ENCODE results near the gene DDX10. TPM values are rescaled to one million over a fixed set of nuclear protein-coding genes. Genes with fewer than 3 reads are reported as not detected.

The DDX10 gene
- polyA plus RNA-seq, 1 of the 3 experiments (the other 2 are of a cell fraction): 35.8 TPM

DNA sequence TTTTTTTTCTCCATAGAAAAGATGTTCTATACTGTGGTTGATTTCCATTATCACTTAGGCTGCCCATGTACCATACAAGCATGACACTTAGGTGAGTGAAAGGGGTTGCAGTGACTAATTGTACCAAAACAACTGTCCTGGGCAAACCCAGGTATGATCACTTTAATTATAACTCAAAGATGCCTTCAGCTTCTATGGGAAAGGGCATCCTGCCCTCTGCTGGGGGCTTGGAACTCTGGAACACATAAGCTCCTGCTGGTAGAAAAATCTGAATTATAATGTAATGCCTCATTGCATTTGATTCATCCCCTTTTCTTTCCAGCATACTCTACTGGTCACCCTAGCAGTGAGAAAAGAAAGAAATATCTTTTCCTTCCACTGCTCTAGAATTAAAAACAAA, 206.3 kb downstream of the DDX10 start:
- H3K27me3 ChIP-seq (ENCODE audit: insufficient read depth): no peaks in the 10 kb centered on the region
- TF ChIP-seq, protein P1, sequence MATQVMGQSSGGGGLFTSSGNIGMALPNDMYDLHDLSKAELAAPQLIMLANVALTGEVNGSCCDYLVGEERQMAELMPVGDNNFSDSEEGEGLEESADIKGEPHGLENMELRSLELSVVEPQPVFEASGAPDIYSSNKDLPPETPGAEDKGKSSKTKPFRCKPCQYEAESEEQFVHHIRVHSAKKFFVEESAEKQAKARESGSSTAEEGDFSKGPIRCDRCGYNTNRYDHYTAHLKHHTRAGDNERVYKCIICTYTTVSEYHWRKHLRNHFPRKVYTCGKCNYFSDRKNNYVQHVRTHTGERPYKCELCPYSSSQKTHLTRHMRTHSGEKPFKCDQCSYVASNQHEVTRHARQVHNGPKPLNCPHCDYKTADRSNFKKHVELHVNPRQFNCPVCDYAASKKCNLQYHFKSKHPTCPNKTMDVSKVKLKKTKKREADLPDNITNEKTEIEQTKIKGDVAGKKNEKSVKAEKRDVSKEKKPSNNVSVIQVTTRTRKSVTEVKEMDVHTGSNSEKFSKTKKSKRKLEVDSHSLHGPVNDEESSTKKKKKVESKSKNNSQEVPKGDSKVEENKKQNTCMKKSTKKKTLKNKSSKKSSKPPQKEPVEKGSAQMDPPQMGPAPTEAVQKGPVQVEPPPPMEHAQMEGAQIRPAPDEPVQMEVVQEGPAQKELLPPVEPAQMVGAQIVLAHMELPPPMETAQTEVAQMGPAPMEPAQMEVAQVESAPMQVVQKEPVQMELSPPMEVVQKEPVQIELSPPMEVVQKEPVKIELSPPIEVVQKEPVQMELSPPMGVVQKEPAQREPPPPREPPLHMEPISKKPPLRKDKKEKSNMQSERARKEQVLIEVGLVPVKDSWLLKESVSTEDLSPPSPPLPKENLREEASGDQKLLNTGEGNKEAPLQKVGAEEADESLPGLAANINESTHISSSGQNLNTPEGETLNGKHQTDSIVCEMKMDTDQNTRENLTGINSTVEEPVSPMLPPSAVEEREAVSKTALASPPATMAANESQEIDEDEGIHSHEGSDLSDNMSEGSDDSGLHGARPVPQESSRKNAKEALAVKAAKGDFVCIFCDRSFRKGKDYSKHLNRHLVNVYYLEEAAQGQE (IDR thresholded peaks at IDR 0.05; ENCODE audit: low read depth, low read length): no peak
- no peak for TF ChIP-seq RFX5 (IDR thresholded peaks at IDR 0.05; ENCODE audit: low read length)
- no peak for TF ChIP-seq GATA2 (CRISPR knock-in tag; IDR thresholded peaks at IDR 0.05)
- no peak for TF ChIP-seq FOXJ3 (CRISPR knock-in tag; IDR thresholded peaks at IDR 0.05)
- TF ChIP-seq, protein P2, sequence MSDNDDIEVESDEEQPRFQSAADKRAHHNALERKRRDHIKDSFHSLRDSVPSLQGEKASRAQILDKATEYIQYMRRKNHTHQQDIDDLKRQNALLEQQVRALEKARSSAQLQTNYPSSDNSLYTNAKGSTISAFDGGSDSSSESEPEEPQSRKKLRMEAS (IDR thresholded peaks at IDR 0.05; ENCODE audit: low read depth): no peak
- no peak for TF ChIP-seq RXRA (IDR thresholded peaks at IDR 0.05; ENCODE audit: borderline replicate concordance, low read depth)
- peak; percentile 66 for TF ChIP-seq SMC3 (IDR thresholded peaks at IDR 0.05; ENCODE audit: low read depth, low read length)
- TF ChIP-seq TCF12 (IDR thresholded peaks at IDR 0.05): no peak
- TF ChIP-seq RAD21 (IDR thresholded peaks at IDR 0.05; ENCODE audit: low read length): peak; percentile 69
- TF ChIP-seq, protein P3, sequence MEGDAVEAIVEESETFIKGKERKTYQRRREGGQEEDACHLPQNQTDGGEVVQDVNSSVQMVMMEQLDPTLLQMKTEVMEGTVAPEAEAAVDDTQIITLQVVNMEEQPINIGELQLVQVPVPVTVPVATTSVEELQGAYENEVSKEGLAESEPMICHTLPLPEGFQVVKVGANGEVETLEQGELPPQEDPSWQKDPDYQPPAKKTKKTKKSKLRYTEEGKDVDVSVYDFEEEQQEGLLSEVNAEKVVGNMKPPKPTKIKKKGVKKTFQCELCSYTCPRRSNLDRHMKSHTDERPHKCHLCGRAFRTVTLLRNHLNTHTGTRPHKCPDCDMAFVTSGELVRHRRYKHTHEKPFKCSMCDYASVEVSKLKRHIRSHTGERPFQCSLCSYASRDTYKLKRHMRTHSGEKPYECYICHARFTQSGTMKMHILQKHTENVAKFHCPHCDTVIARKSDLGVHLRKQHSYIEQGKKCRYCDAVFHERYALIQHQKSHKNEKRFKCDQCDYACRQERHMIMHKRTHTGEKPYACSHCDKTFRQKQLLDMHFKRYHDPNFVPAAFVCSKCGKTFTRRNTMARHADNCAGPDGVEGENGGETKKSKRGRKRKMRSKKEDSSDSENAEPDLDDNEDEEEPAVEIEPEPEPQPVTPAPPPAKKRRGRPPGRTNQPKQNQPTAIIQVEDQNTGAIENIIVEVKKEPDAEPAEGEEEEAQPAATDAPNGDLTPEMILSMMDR (IDR thresholded peaks at IDR 0.05): peak; percentile 80
- CTCF ChIA-PET: interaction anchor here (0.7 to 2.1 kb wide), 11 partner anchors 9 to 178 kb away, joined by 3 to 14 read pairs (median 4); no protein-coding TSS in a partner anchor
- no peaks in the 10 kb centered on the region for H4K20me1 ChIP-seq (ENCODE audit: insufficient read depth)
- DNase-seq: peak; percentile 11
- H3K27ac ChIP-seq (ENCODE audit: low read depth in 2 of 2, low read length in 1 of 2): peak overlapping the region; percentile 81 to 97; a peak in 3 of 4 replicates
- H3K4me1 ChIP-seq (ENCODE audit: control insufficient read depth in 1 of 2, insufficient read depth in 2 of 2, low read depth in 1 of 2, low read length in 1 of 2): peaks cover 0 to 70% of the 10 kb centered on the region in 2 experiments; a peak in 3 of 4 replicates
- POLR2A ChIA-PET: no interaction called here
- H3K9ac ChIP-seq: peak overlapping the region; percentile 64
- H3K4me3 ChIP-seq (ENCODE audit: low read depth in 2 of 2, low read length in 1 of 2): no peak overlapping the region
- H3K79me2 ChIP-seq (ENCODE audit: insufficient read depth): peaks cover 7% of the 10 kb centered on the region; the same call in 1 of the 2 replicates
- no peaks in the 10 kb centered on the region for H3K9me3 ChIP-seq
- H3K36me3 ChIP-seq (replicated peaks in 1 of 2; ENCODE audit: control insufficient read depth in 1 of 2, insufficient read depth in 2 of 2, low read length in 1 of 2): no peaks in the 10 kb centered on the region
- H3F3A ChIP-seq (replicated peaks; ENCODE audit: insufficient read depth): peaks cover 67% of the 10 kb centered on the region
- peak overlapping the region; percentile 46 for H3K4me2 ChIP-seq
- H2AFZ ChIP-seq (ENCODE audit: low read depth): no peak overlapping the region
- H3K9me2 ChIP-seq: no peaks in the 10 kb centered on the region

DNA sequence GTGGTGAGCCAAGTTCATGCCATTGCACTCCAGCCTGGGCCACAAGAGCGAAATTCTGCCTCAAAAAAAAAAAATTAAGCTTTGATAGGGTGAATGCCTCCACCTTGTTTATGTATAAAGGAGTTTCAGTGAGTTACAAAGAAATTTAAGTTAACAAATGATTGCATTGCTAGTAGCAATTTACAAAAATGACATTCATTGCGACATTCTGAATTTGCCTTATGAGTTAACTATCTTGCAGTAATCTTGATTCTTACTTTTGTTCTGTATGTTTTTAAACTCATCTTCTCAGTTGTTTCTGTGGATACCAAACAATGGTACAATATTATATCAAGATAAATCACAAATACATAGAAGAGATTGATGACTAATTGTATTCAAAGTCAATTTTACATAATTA, 207.0 kb downstream of the DDX10 start:
- CTCF ChIA-PET: interaction anchor here (0.7 to 2.1 kb wide), 8 partner anchors 9 to 179 kb away, joined by 3 to 14 read pairs (median 4); no protein-coding TSS in a partner anchor
- no peaks in the 10 kb centered on the region for H4K20me1 ChIP-seq (ENCODE audit: insufficient read depth)
- no peak for DNase-seq
- TF ChIP-seq, protein P4, sequence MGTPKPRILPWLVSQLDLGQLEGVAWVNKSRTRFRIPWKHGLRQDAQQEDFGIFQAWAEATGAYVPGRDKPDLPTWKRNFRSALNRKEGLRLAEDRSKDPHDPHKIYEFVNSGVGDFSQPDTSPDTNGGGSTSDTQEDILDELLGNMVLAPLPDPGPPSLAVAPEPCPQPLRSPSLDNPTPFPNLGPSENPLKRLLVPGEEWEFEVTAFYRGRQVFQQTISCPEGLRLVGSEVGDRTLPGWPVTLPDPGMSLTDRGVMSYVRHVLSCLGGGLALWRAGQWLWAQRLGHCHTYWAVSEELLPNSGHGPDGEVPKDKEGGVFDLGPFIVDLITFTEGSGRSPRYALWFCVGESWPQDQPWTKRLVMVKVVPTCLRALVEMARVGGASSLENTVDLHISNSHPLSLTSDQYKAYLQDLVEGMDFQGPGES (IDR thresholded peaks at IDR 0.05; ENCODE audit: low read depth, low read length): no peak
- TF ChIP-seq JUND (IDR thresholded peaks at IDR 0.05) (no peak), RAD21 (IDR thresholded peaks at IDR 0.05; ENCODE audit: low read length) (no peak), EZH2phosphoT487 (IDR thresholded peaks at IDR 0.05; ENCODE audit: borderline replicate concordance, low read depth) (no peak), RFX5 (IDR thresholded peaks at IDR 0.05; ENCODE audit: low read length) (no peak), TAF1 (IDR thresholded peaks at IDR 0.05; ENCODE audit: borderline replicate concordance, low read depth, low read length) (no peak)
- peak overlapping the region in 1 of 2 experiments; percentile 97; a peak in 2 of 4 replicates for H3K27ac ChIP-seq (ENCODE audit: low read depth in 2 of 2, low read length in 1 of 2)
- 0 out of 2 replicates have a peak, but pooled peaks cover 7% of the 10 kb centered on the region for H3K79me2 ChIP-seq (ENCODE audit: insufficient read depth)
- no peaks in the 10 kb centered on the region for H3K36me3 ChIP-seq (replicated peaks in 1 of 2; ENCODE audit: control insufficient read depth in 1 of 2, insufficient read depth in 2 of 2, low read length in 1 of 2)
- no peaks in the 10 kb centered on the region for H3K9me3 ChIP-seq
- no peak overlapping the region for H2AFZ ChIP-seq (ENCODE audit: low read depth)
- 98% methylated on average over 2 of the region's 2 CpGs for WGBS (ENCODE audit: low lambda C conversion rate)
- H3K27me3 ChIP-seq (ENCODE audit: insufficient read depth): no peaks in the 10 kb centered on the region
- 0 out of 2 replicates have a peak overlapping the region, but pooled peaks have one; percentile 49 for H3K4me2 ChIP-seq
- peaks cover 68% of the 10 kb centered on the region for H3F3A ChIP-seq (replicated peaks; ENCODE audit: insufficient read depth)
- no peak overlapping the region for H3K4me3 ChIP-seq (ENCODE audit: low read depth in 2 of 2, low read length in 1 of 2)
- no peaks in the 10 kb centered on the region for H3K9me2 ChIP-seq
- H3K4me1 ChIP-seq (ENCODE audit: control insufficient read depth in 1 of 2, insufficient read depth in 2 of 2, low read depth in 1 of 2, low read length in 1 of 2): peaks cover 0 to 65% of the 10 kb centered on the region in 2 experiments; a peak in 3 of 4 replicates
- H3K9ac ChIP-seq: peak overlapping the region; percentile 64
- POLR2A ChIA-PET: no interaction called here

All from SK-N-SH (cell line).